AG09319 (cell line): Measurements from ENCODE around the gene MICAL1.

ENCODE experiments used
- DNase-seq: peaks from one replicate; pipeline ENCODE4 v3.0.0-alpha.2; 2010; ENCODE audit warnings: low read depth; ENCODE audit errors: extremely low read depth
- CTCF ChIP-seq: IDR thresholded peaks from 2 replicates; pipeline ENCODE4 v1.5.1; 2011; ENCODE audit warnings: low read depth, mild to moderate bottlenecking, inconsistent platforms, low read length, moderate library complexity

MICAL1 gene

GRCh38 chr6:109420751-109421150, 34.8 kb downstream of the MICAL1 start:
- DNase-seq = no peak
- no peak for TF ChIP-seq CTCF

- no peak for TF ChIP-seq CTCF
- DNase-seq = no peak
Observed at GRCh38 chr6:109417646-109418045, 37.9 kb downstream of the MICAL1 start.

- no peak for DNase-seq
- no peak for TF ChIP-seq CTCF
Observed at GRCh38 chr6:109411034-109411433, 44.5 kb downstream of the MICAL1 start.

- TF ChIP-seq CTCF = no peak
- no peak for DNase-seq
Observed at GRCh38 chr6:109406196-109406595, 49.4 kb downstream of the MICAL1 start.

GRCh38 chr6:109397020-109397419, 58.6 kb downstream of the MICAL1 start:
- DNase-seq = no peak
- TF ChIP-seq CTCF = peak; percentile 50

- DNase-seq = no peak
- TF ChIP-seq CTCF = no peak
Observed at GRCh38 chr6:109396046-109396718, 59.4 kb downstream of the MICAL1 start.
